Spleen (tissue), 13 donors: Measurements from ENCODE around the gene CHST13. TPM values are rescaled to one million over a fixed set of nuclear protein-coding genes. Genes with fewer than 3 reads are reported as not detected.

Experiments
- DNase-seq: peaks from one replicate; pipeline ENCODE4 v3.0.0-alpha.2; 2020
- H3K27ac ChIP-seq, 8 donors: fragments of 200-600 bp; sonication (generic) in 7 of 8; 1 replicate in 4 of 8; 2 replicates in 4 of 8; pipeline versions ENCODE4 v1.5.0 to v1.8.0; 2016 to 2021; ENCODE audit warnings: inconsistent platforms in 4 of 8, mild to moderate bottlenecking in 4 of 8, moderate library complexity in 1 of 8
- H3K27me3 ChIP-seq, 7 donors: fragments of 200-600 bp; sonication (generic) in 6 of 7; replicated peaks in 1 of 7; 1 replicate in 4 of 7; 2 replicates in 3 of 7; pipeline versions ENCODE4 v1.5.0 to v1.8.0; 2016 to 2021; ENCODE audit warnings: inconsistent platforms in 3 of 7, mild to moderate bottlenecking in 1 of 7
- H3K36me3 ChIP-seq, 6 donors: fragments of 200-600 bp; sonication (generic) in 5 of 6; 1 replicate in 4 of 6; 2 replicates in 2 of 6; pipeline versions ENCODE4 v1.5.0 to v1.8.0; 2016 to 2021; ENCODE audit warnings: inconsistent platforms in 2 of 6
- H3K4me1 ChIP-seq, 6 donors: fragments of 200-600 bp; sonication (generic) in 5 of 6; 1 replicate in 3 of 6; 2 replicates in 3 of 6; pipeline versions ENCODE4 v1.5.0 to v1.8.0; 2016 to 2021; ENCODE audit warnings: inconsistent platforms in 3 of 6
- H3K4me3 ChIP-seq, 8 donors: fragments of 200-600 bp; sonication (generic) in 7 of 8; 1 replicate in 4 of 8; 2 replicates in 4 of 8; pipeline versions ENCODE4 v1.5.0 to v1.8.0; 2016 to 2021; ENCODE audit warnings: inconsistent platforms in 4 of 8, mild to moderate bottlenecking in 4 of 8, moderate library complexity in 2 of 8
- H3K9me3 ChIP-seq, 8 donors: fragments of 200-600 bp; sonication (generic) in 7 of 8; 1 replicate in 4 of 8; 2 replicates in 4 of 8; pipeline versions ENCODE4 v1.5.0 to v1.8.0; 2016 to 2021; ENCODE audit warnings: inconsistent platforms in 4 of 8
- CTCF ChIP-seq, 11 experiments: fragments of 200-600 bp in 7 of 11; fragments of 450-650 bp in 4 of 11; sonication (generic) in 4 of 11; IDR thresholded peaks in 8 of 11; conservative IDR thresholded peaks in 3 of 11; 1 replicate in 7 of 11; 2 replicates in 4 of 11; pipeline versions ENCODE4 v1.4.0 to v1.8.0; 2016 to 2021; ENCODE audit warnings: antibody characterized with exemption in 11 of 11, inconsistent platforms in 4 of 11, mild to moderate bottlenecking in 1 of 11
- POLR2A ChIP-seq, 3 donors: fragments of 450-650 bp; IDR thresholded peaks; one replicate each; pipeline ENCODE4 v1.5.1; 2017; ENCODE audit warnings: antibody characterized with exemption in 3 of 3, mild to moderate bottlenecking in 1 of 3
- POLR2AphosphoS5 ChIP-seq, 3 donors: sonication (generic); formaldehyde crosslinking; IDR thresholded peaks; one replicate each; pipeline ENCODE4 v1.5.1; 2017; ENCODE audit warnings: antibody characterized with exemption in 3 of 3
- WGBS, 5 donors: extraction: QIAGEN DNeasy Blood & Tissue Kit in 3 of 5; methylation state at CpG; one replicate each; pipeline versions ENCODE4 v1.1.5 to v1.1.7; 2013 to 2018; 5-methylcytosine and 5-hydroxymethylcytosine counted together
- intact Hi-C: fragments of 100-400 bp; cut with DNase I; formaldehyde crosslinking; loops from one replicate; pipeline ENCODE4 v1.15.0; 2023; ENCODE audit warnings: low total_unique reads
- long read RNA-seq, 2 donors: transcript quantifications; one replicate each; lab custom pipeline, GENCODE V29; 2026
- polyA plus RNA-seq, 3 donors: library from polyadenylated mRNA; stranded (reverse); fragments of 200-250 nt; gene quantifications; one replicate each; pipeline ENCODE4 v1.2.1, GENCODE V29; 2013
- total RNA-seq, 7 donors: library from RNA; depleted of rRNA in 3 of 7; stranded (reverse); fragments of >200 nt in 3 of 7; fragmentation: NEBNext Ultra II Directional in 4 of 7; extraction: Animal tissue kit (Norgen Biotek cat#: 25700) in 4 of 7; gene quantifications; one replicate each; pipeline versions ENCODE4 v1.1.0 to v1.2.1, GENCODE V29; 2016 to 2021
- donor health status: healthy with polysubstance abuse.
- donor health status: DM: no; HTN: no; CAD: no; lungs with moderate emphysema.
- donor health status: DM: no; HTN: no; CAD: no.
- donor health status: Bipolar disorder and iron deficiency.
- donor health status: healthy.
- donor health status: DM: no; HTN: no; CAD: no.
- donor health status: DM: yes; HTN: yes; CAD: no.

The CHST13 gene, protein sequence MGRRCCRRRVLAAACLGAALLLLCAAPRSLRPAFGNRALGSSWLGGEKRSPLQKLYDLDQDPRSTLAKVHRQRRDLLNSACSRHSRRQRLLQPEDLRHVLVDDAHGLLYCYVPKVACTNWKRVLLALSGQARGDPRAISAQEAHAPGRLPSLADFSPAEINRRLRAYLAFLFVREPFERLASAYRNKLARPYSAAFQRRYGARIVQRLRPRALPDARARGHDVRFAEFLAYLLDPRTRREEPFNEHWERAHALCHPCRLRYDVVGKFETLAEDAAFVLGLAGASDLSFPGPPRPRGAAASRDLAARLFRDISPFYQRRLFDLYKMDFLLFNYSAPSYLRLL
- total RNA-seq (10 to 100 TPM in 1 of 7 donors, 1 to 10 TPM in 6; 2.4 to 11.2 (median 5.6) TPM), polyA plus RNA-seq (1 to 10 TPM in 2 of 3 donors, under 1 TPM in 1; 0.26 to 1.8 (median 1.0) TPM)
- long read RNA-seq, donor 1, partial matches to known transcripts = 0 of 1 reads
- long read RNA-seq, donor 1, other reads (novel, unspliced or antisense) = 0 of 1 reads
- long read RNA-seq, donor 2, partial matches to known transcripts = 0 of 1 reads
- long read RNA-seq, donor 2, other reads (novel, unspliced or antisense) = 0 of 1 reads

DNA sequence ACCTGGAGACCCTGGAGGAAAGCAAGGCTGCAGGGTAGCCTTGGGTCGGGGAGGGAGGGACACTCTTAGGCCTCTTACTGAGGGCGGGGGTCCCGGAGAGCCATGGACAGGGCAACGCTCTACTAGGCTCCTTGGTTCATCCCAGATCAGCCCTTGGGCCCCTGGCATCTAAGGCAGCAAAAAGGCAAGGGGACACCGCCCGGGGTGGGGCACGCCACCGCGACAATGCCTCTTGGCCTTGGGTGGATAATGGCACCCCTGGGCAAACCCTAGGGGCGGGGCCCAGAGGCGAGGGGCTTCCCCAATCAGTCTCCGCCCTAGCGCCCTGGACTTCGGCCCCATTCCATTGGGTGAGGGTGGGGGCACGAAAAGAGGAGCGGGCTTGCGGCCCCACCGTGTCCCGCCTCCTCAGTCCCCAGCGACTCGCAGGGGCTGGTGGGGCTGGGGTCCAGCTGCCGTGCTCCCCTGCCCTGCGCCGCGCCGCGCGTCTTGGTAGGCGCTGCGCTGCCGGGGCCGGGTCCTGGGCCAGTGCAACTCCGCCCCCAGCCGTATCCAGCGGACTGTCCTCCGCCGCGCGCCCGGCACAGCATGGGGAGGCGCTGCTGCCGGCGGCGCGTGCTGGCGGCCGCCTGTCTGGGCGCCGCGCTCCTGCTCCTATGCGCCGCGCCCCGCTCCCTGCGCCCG is at the start of gene CHST13:
CHST13 (plus strand) TSS at position 411 of the 684 bp plus-strand sequence; CDS start at position 589, 178 bp downstream.
- peak; percentile 89 for DNase-seq
- Histone ChIP-seq H3K27ac (peak within 1 kb of the TSS in 5 of 8 donors; percentile 36 to 86 (median 78)), H3K36me3 (no peaks in the 10 kb centered on the region), H3K4me3 (peak within 1 kb of the TSS; percentile 21 to 71 (median 44)), H3K27me3 (peaks cover 0 to 45% (median 16%) of the 10 kb centered on the region in 7 donors), H3K4me1 (peaks cover 3 to 68% (median 38%) of the 10 kb centered on the region in 6 donors), H3K9me3 (no peaks in the 10 kb centered on the region)
- TF ChIP-seq POLR2A (IDR thresholded peaks at IDR 0.05) (no peak), POLR2AphosphoS5 (IDR thresholded peaks at IDR 0.05) (peak in 2 of 3 donors; percentile 22 to 61), CTCF (IDR thresholded peaks at IDR 0.05 in 8 of 11, conservative IDR thresholded peaks at IDR 0.05 in 3 of 11) (peak in 1 of 11 experiments; percentile 16)
- intact Hi-C loops = loop anchor here (10.0 kb wide), 1 partner anchor 131 kb away; the partner anchor contains the start of gene TXNRD3
- WGBS, 5 donors = 7 to 60% (median 9%) methylated on average over 1 to 56 of the region's 56 CpGs

- DNase-seq = peak; percentile 93
- Histone ChIP-seq H3K4me1 (peaks cover 33 to 69% (median 51%) of the 10 kb centered on the region in 6 donors), H3K27ac (peak overlapping the region; percentile 70 to 98 (median 94)), H3K27me3 (no peaks in the 10 kb centered on the region), H3K4me3 (peak overlapping the region; percentile 65 to 90 (median 70)), H3K36me3 (peaks cover 0 to 25% (median 21%) of the 10 kb centered on the region in 6 donors), H3K9me3 (no peaks in the 10 kb centered on the region)
- TF ChIP-seq CTCF (IDR thresholded peaks at IDR 0.05 in 8 of 11, conservative IDR thresholded peaks at IDR 0.05 in 3 of 11) = peak in 1 of 11 experiments; percentile 15
- TF ChIP-seq POLR2AphosphoS5 (IDR thresholded peaks at IDR 0.05) = peak in 2 of 3 donors; percentile 23 to 60
- no peak for TF ChIP-seq POLR2A (IDR thresholded peaks at IDR 0.05)
- intact Hi-C loops = no loop called here
- WGBS, 5 donors = 7 to 31% (median 10%) methylated on average over 18 to 72 of the region's 72 CpGs
These were observed 49.2 kb upstream of the CHST13 start for GRCh38 chr3:126474498-126475412.

- no peaks in the 10 kb centered on the region for H3K9me3 ChIP-seq
- peak within 1 kb of the TSS; percentile 65 to 90 (median 70) for H3K4me3 ChIP-seq
- H3K4me1 ChIP-seq = peaks cover 33 to 67% (median 51%) of the 10 kb centered on the region in 6 donors
- TF ChIP-seq POLR2A (IDR thresholded peaks at IDR 0.05) = peak in 2 of 3 donors; percentile 66 to 86
- TF ChIP-seq CTCF (IDR thresholded peaks at IDR 0.05 in 8 of 11, conservative IDR thresholded peaks at IDR 0.05 in 3 of 11) = peak in 6 of 11 experiments; percentile 26 to 66 (median 43)
- peak; percentile 59 to 90 (median 89) for TF ChIP-seq POLR2AphosphoS5 (IDR thresholded peaks at IDR 0.05)
- peak within 1 kb of the TSS; percentile 72 to 98 (median 94) for H3K27ac ChIP-seq
- peaks cover 0 to 16% (median 13%) of the 10 kb centered on the region in 6 donors for H3K36me3 ChIP-seq
- peak; percentile 99 for DNase-seq
- intact Hi-C loops = no loop called here
- no peaks in the 10 kb centered on the region for H3K27me3 ChIP-seq
- WGBS, 5 donors = 0 to 1% (median 0%) methylated on average over 45 to 112 of the region's 112 CpGs
These were observed 48.4 kb upstream of the CHST13 start, which contains the start of gene ZXDC for GRCh38 chr3:126475413-126476114. TSS of gene ZXDC (minus strand) at chr3:126475891. CDS start at chr3:126475865, 26 bp downstream.
